Neural progenitor cell (in vitro differentiated cells): ENCODE results near the gene PXDC1. TPM values are rescaled to one million over a fixed set of nuclear protein-coding genes. Genes with fewer than 3 reads are reported as not detected.
"Not testable (repeated sequence)": the region's sequence is repeated elsewhere in the genome, so short reads cannot be mapped to it uniquely, and the experiment has no call there.

ENCODE experiments used
- DNase-seq: peaks from one replicate; pipeline ENCODE4 v3.0.0-alpha.2; 2016; ENCODE audit warnings: low spot score
- H2AFZ ChIP-seq: fragments of 200-600 bp; sonication (generic); replicated peaks from 2 replicates; pipeline ENCODE4 v1.6.1; 2016; ENCODE audit warnings: antibody characterized with exemption
- H3F3A ChIP-seq: fragments of 200-600 bp; sonication (generic); 2 replicates; pipeline ENCODE4 v1.6.1; 2016; ENCODE audit warnings: antibody characterized with exemption, low read depth
- H3K27ac ChIP-seq: fragments of 200-600 bp; sonication (generic); 2 replicates; pipeline ENCODE4 v1.5.1; 2016; ENCODE audit warnings: mild to moderate bottlenecking
- H3K27me3 ChIP-seq: fragments of 200-600 bp; sonication (generic); 2 replicates; pipeline ENCODE4 v1.6.1; 2016; ENCODE audit warnings: mild to moderate bottlenecking, moderate library complexity
- H3K36me3 ChIP-seq: fragments of 200-600 bp; sonication (generic); 2 replicates; pipeline ENCODE4 v1.5.1; 2016
- H3K4me1 ChIP-seq: fragments of 200-600 bp; sonication (generic); 2 replicates; pipeline ENCODE4 v1.6.1; 2016; ENCODE audit warnings: mixed run types
- H3K4me2 ChIP-seq: fragments of 200-600 bp; sonication (generic); 2 replicates; pipeline ENCODE4 v1.6.1; 2016
- H3K4me3 ChIP-seq: fragments of 200-600 bp; sonication (generic); 2 replicates; pipeline ENCODE4 v1.5.1; 2016
- H3K79me2 ChIP-seq: fragments of 200-600 bp; sonication (generic); 2 replicates; pipeline ENCODE4 v1.6.1; 2016; ENCODE audit warnings: low read depth
- H3K9ac ChIP-seq: fragments of 200-600 bp; sonication (generic); 2 replicates; pipeline ENCODE4 v1.6.1; 2016
- H3K9me3 ChIP-seq: fragments of 200-600 bp; sonication (generic); 2 replicates; pipeline ENCODE4 v1.5.1; 2016; ENCODE audit warnings: low read depth
- H4K20me1 ChIP-seq: fragments of 200-600 bp; sonication (generic); 2 replicates; pipeline ENCODE4 v1.6.1; 2016; ENCODE audit warnings: low read depth
- H3K27ac Mint-ChIP-seq: 3 replicates; pipeline ENCODE4 v1.8.0; 2021; ENCODE audit warnings: mixed read lengths
- H3K27me3 Mint-ChIP-seq: 2 replicates; pipeline ENCODE4 v1.8.0; 2022; ENCODE audit warnings: low read depth, mild to moderate bottlenecking, inconsistent platforms, moderate library complexity, mixed read lengths; ENCODE audit not compliant: insufficient read depth
- H3K36me3 Mint-ChIP-seq: 3 replicates; pipeline ENCODE4 v1.8.0; 2021; ENCODE audit warnings: mixed read lengths
- H3K4me1 Mint-ChIP-seq: 3 replicates; pipeline ENCODE4 v1.8.0; 2021; ENCODE audit warnings: mixed read lengths
- H3K4me3 Mint-ChIP-seq: 3 replicates; pipeline ENCODE4 v1.8.0; 2021; ENCODE audit warnings: mild to moderate bottlenecking, moderate library complexity, mixed read lengths
- H3K9me3 Mint-ChIP-seq: 3 replicates; pipeline ENCODE4 v1.8.0; 2020; ENCODE audit warnings: mixed read lengths
- EZH2 ChIP-seq: fragments of 200-600 bp; sonication (generic); IDR thresholded peaks from 2 replicates; pipeline ENCODE4 v1.6.1; 2017; ENCODE audit warnings: antibody characterized with exemption, mild to moderate bottlenecking, moderate library complexity
- EZH2phosphoT487 ChIP-seq: fragments of 200-600 bp; sonication (generic); IDR thresholded peaks from 2 replicates; pipeline ENCODE4 v1.6.1; 2017; ENCODE audit warnings: antibody characterized with exemption
- small RNA-seq: library from RNA; depleted of rRNA; stranded (forward); fragments of <200 nt; gene quantifications from one replicate; pipeline ENCODE3, GENCODE V24; 2015
- total RNA-seq: library from RNA; depleted of rRNA; stranded (reverse); fragments of >200 nt; gene quantifications from 2 replicates; pipeline ENCODE4 v1.2.3, GENCODE V29; 2015; ENCODE audit warnings: low replicate concordance
- TF ChIP-seq, protein P1 (sequence below): fragments of 200-600 bp; sonication (generic); IDR thresholded peaks from 2 replicates; pipeline ENCODE4 v1.5.1; 2017; ENCODE audit warnings: antibody characterized with exemption, mild to moderate bottlenecking

Gene PXDC1
- total RNA-seq, 1 donor from 2014 or later = 2.0 TPM

- Histone ChIP-seq H3K4me2 (no peak overlapping the region), H3K9ac (no peak overlapping the region), H3F3A (no peaks in the 10 kb centered on the region), H3K79me2 (no peaks in the 10 kb centered on the region), H3K9me3 (no peaks in the 10 kb centered on the region), H2AFZ (no peak overlapping the region), H3K27ac (no peak overlapping the region), H4K20me1 (no peaks in the 10 kb centered on the region), H3K36me3 (no peaks in the 10 kb centered on the region), H3K27me3 (no peaks in the 10 kb centered on the region), H3K4me1 (peaks cover 10% of the 10 kb centered on the region), H3K4me3 (no peak overlapping the region)
- H3K9me3 Mint-ChIP-seq = peaks cover 31% of the 10 kb centered on the region
- H3K27me3 Mint-ChIP-seq = peaks cover 2% of the 10 kb centered on the region
- no peak for DNase-seq
- no peak overlapping the region for H3K4me3 Mint-ChIP-seq
- H3K36me3 Mint-ChIP-seq = peaks cover 2% of the 10 kb centered on the region
- H3K4me1 Mint-ChIP-seq = peaks cover 7% of the 10 kb centered on the region
- H3K27ac Mint-ChIP-seq = no peak overlapping the region
- TF ChIP-seq, protein P1, sequence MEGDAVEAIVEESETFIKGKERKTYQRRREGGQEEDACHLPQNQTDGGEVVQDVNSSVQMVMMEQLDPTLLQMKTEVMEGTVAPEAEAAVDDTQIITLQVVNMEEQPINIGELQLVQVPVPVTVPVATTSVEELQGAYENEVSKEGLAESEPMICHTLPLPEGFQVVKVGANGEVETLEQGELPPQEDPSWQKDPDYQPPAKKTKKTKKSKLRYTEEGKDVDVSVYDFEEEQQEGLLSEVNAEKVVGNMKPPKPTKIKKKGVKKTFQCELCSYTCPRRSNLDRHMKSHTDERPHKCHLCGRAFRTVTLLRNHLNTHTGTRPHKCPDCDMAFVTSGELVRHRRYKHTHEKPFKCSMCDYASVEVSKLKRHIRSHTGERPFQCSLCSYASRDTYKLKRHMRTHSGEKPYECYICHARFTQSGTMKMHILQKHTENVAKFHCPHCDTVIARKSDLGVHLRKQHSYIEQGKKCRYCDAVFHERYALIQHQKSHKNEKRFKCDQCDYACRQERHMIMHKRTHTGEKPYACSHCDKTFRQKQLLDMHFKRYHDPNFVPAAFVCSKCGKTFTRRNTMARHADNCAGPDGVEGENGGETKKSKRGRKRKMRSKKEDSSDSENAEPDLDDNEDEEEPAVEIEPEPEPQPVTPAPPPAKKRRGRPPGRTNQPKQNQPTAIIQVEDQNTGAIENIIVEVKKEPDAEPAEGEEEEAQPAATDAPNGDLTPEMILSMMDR = no peak
- no peak for TF ChIP-seq EZH2phosphoT487
- TF ChIP-seq EZH2 = no peak
These were observed 72.6 kb downstream of the PXDC1 start for GRCh38 chr6:3678946-3679345.

GRCh38 chr6:3677751-3678150 lies 73.8 kb downstream of the PXDC1 start:
- not testable (repeated sequence) for H3K4me1 Mint-ChIP-seq, H3K36me3 Mint-ChIP-seq, H3K27me3 ChIP-seq, H3K27ac Mint-ChIP-seq, H3K4me2 ChIP-seq, DNase-seq, H3F3A ChIP-seq, H3K9ac ChIP-seq, H3K79me2 ChIP-seq, H3K9me3 ChIP-seq, H4K20me1 ChIP-seq, H3K27me3 Mint-ChIP-seq, H3K4me3 Mint-ChIP-seq, H3K4me3 ChIP-seq, H3K36me3 ChIP-seq, H2AFZ ChIP-seq, H3K27ac ChIP-seq, H3K4me1 ChIP-seq
- H3K9me3 Mint-ChIP-seq = peaks cover 35% of the 10 kb centered on the region

DNA sequence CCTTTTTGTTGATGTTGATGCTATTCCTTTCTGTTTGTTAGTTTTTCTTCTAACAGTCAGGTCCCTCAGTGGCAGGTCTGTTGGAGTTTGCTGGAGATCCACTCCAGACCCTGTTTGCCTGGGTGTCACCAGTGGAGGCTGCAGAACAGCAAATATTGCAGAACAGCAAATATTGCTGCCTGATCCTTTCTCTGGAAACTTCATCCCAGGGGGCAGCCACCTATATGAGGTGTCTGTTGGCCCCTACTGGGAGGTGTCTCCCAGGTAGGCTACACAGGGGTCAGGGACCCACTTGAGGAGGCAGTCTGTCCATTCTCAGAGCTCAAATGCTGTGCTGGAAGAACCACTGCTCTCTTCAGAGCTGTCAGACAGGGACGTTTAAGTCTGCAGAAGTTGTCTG lies 74.2 kb downstream of the PXDC1 start:
- not testable (repeated sequence) for H3F3A ChIP-seq, H3K27me3 Mint-ChIP-seq, H3K36me3 Mint-ChIP-seq, H3K79me2 ChIP-seq, DNase-seq, H3K9me3 ChIP-seq, H2AFZ ChIP-seq, H3K4me1 ChIP-seq, H3K36me3 ChIP-seq, H3K4me1 Mint-ChIP-seq, H3K4me3 Mint-ChIP-seq, H3K9ac ChIP-seq, H3K4me2 ChIP-seq, H3K27ac ChIP-seq, H3K27ac Mint-ChIP-seq, H3K4me3 ChIP-seq, H3K27me3 ChIP-seq, H4K20me1 ChIP-seq
- peaks cover 35% of the 10 kb centered on the region for H3K9me3 Mint-ChIP-seq

Small RNA genes within 50 kb of the gene (small RNA-seq; reads per million reads assigned to genes)
- not detected for gene AL033523.1

Other genes with a start within 250 kb of the PXDC1 start
- 2.8 and 4.5 TPM in 2 replicates for gene FAM50B, start 97.7 kb upstream of the PXDC1 start, total RNA-seq